Astrocyte (in vitro differentiated cells and primary cell): ENCODE data around the gene UBE2V1. TPM values are rescaled to one million over a fixed set of nuclear protein-coding genes. Genes with fewer than 3 reads are reported as not detected.

Experiments
- DNase-seq: peaks from one replicate; pipeline ENCODE4 v3.0.0-alpha.2; 2010; ENCODE audit warnings: low read depth
- FAIRE-seq: peaks from 2 replicates; lab custom pipeline; 2011; peaks lifted over from hg19 to GRCh38; lab: Jason Lieb, UNC
- H2AFZ ChIP-seq: 2 replicates; pipeline ENCODE4 v1.6.0; 2012; ENCODE audit warnings: low read depth, low read length, inconsistent platforms
- H3K27ac ChIP-seq: 2 replicates; pipeline ENCODE4 v1.5.1; 2011; ENCODE audit warnings: low read depth, low read length, inconsistent platforms
- H3K27me3 ChIP-seq: 2 replicates; pipeline ENCODE4 v1.6.0; 2011; ENCODE audit warnings: low read length, inconsistent platforms; ENCODE audit not compliant: insufficient read depth
- H3K36me3 ChIP-seq: 2 replicates; pipeline ENCODE4 v1.5.1; 2011; ENCODE audit warnings: low read length, inconsistent platforms; ENCODE audit not compliant: insufficient read depth
- H3K4me1 ChIP-seq: 2 replicates; pipeline ENCODE4 v1.5.1; 2011; ENCODE audit warnings: low read length, inconsistent platforms; ENCODE audit not compliant: insufficient read depth
- H3K4me2 ChIP-seq: 2 replicates; pipeline ENCODE4 v1.6.0; 2012; ENCODE audit warnings: low read length, inconsistent platforms
- H3K4me3 ChIP-seq: 2 replicates; pipeline ENCODE4 v1.5.1; 2011; ENCODE audit warnings: low read depth, mild to moderate bottlenecking, low read length, inconsistent platforms; ENCODE audit not compliant: insufficient read depth
- H3K79me2 ChIP-seq: 2 replicates; pipeline ENCODE4 v1.6.0; 2012; ENCODE audit warnings: mild to moderate bottlenecking, low read length, inconsistent platforms; ENCODE audit not compliant: insufficient read depth
- H3K9ac ChIP-seq: 2 replicates; pipeline ENCODE4 v1.6.0; 2012; ENCODE audit warnings: mild to moderate bottlenecking, low read length, inconsistent platforms
- H3K9me3 ChIP-seq: 2 replicates; pipeline ENCODE4 v1.5.1; 2012; ENCODE audit warnings: low read depth, mild to moderate bottlenecking, low read length, inconsistent platforms; ENCODE audit not compliant: insufficient read depth
- H4K20me1 ChIP-seq: 2 replicates; pipeline ENCODE4 v1.6.0; 2012; ENCODE audit warnings: low read length, inconsistent platforms; ENCODE audit not compliant: insufficient read depth
- H3K27ac Mint-ChIP-seq: one replicate; pipeline ENCODE4 v1.8.0; 2021; ENCODE audit warnings: mild to moderate bottlenecking, mixed read lengths; ENCODE audit not compliant: unreplicated experiment
- H3K27me3 Mint-ChIP-seq: one replicate; pipeline ENCODE4 v1.8.0; 2021; ENCODE audit warnings: low read depth, mixed read lengths; ENCODE audit not compliant: unreplicated experiment
- H3K36me3 Mint-ChIP-seq: one replicate; pipeline ENCODE4 v1.8.0; 2021; ENCODE audit warnings: low read depth, mixed read lengths; ENCODE audit not compliant: unreplicated experiment
- H3K4me1 Mint-ChIP-seq: one replicate; pipeline ENCODE4 v1.8.0; 2021; ENCODE audit warnings: low read depth, mixed read lengths; ENCODE audit not compliant: unreplicated experiment
- H3K4me3 Mint-ChIP-seq: one replicate; pipeline ENCODE4 v1.8.0; 2021; ENCODE audit warnings: mild to moderate bottlenecking, moderate library complexity, mixed read lengths; ENCODE audit not compliant: unreplicated experiment
- H3K9me3 Mint-ChIP-seq: one replicate; pipeline ENCODE4 v1.8.0; 2021; ENCODE audit warnings: mild to moderate bottlenecking, mixed read lengths; ENCODE audit not compliant: unreplicated experiment
- CTCF ChIP-seq: IDR thresholded peaks from 2 replicates; pipeline ENCODE4 v1.5.1; 2011; ENCODE audit warnings: low read depth, mild to moderate bottlenecking, inconsistent platforms, low read length, moderate library complexity; ENCODE audit not compliant: insufficient read depth
- EZH2 ChIP-seq: IDR thresholded peaks from 2 replicates; pipeline ENCODE4 v1.6.1; 2012; ENCODE audit warnings: mild to moderate bottlenecking, low read length, inconsistent platforms; ENCODE audit not compliant: insufficient read depth
- total RNA-seq: library from RNA; stranded (reverse); gene quantifications from 2 replicates; pipeline ENCODE4 v1.2.1, GENCODE V29; 2021

UBE2V1 gene
- total RNA-seq, 1 donor from 2014 or later, result 139 TPM

- H3K27me3 ChIP-seq, result no peaks in the 10 kb centered on the region
- FAIRE-seq (no peak), DNase-seq (no peak)
- Mint-ChIP-seq H3K4me3 (no peak overlapping the region), H3K4me1 (peaks cover 9% of the 10 kb centered on the region), H3K27ac (no peak overlapping the region), H3K9me3 (no peaks in the 10 kb centered on the region), H3K27me3 (peaks cover 4% of the 10 kb centered on the region), H3K36me3 (no peaks in the 10 kb centered on the region)
- H3K79me2 ChIP-seq, result no peaks in the 10 kb centered on the region
- H3K9ac ChIP-seq, result no peak overlapping the region
- no peak overlapping the region for H3K27ac ChIP-seq
- no peak overlapping the region for H3K4me2 ChIP-seq
- no peaks in the 10 kb centered on the region for H3K36me3 ChIP-seq
- H4K20me1 ChIP-seq, result no peaks in the 10 kb centered on the region
- no peak overlapping the region for H2AFZ ChIP-seq
- H3K4me1 ChIP-seq, result no peaks in the 10 kb centered on the region
- TF ChIP-seq CTCF (no peak), EZH2 (no peak)
- H3K9me3 ChIP-seq, result no peaks in the 10 kb centered on the region
- H3K4me3 ChIP-seq, result no peak overlapping the region
Observed at GRCh38 chr20:50041246-50041873, 71.6 kb downstream of the UBE2V1 start.

GRCh38 chr20:50040432-50041245 is 72.3 kb downstream of the UBE2V1 start:
- H3K4me2 ChIP-seq, result no peak overlapping the region
- no peak overlapping the region for H2AFZ ChIP-seq
- DNase-seq (no peak), FAIRE-seq (no peak)
- H3K9ac ChIP-seq, result no peak overlapping the region
- no peaks in the 10 kb centered on the region for H3K36me3 Mint-ChIP-seq
- no peak overlapping the region for H3K27ac ChIP-seq
- H3K27me3 ChIP-seq, result no peaks in the 10 kb centered on the region
- H3K36me3 ChIP-seq, result no peaks in the 10 kb centered on the region
- H3K4me1 Mint-ChIP-seq, result peaks cover 9% of the 10 kb centered on the region
- H4K20me1 ChIP-seq, result no peaks in the 10 kb centered on the region
- no peak overlapping the region for H3K4me3 ChIP-seq
- H3K27me3 Mint-ChIP-seq, result peaks cover 4% of the 10 kb centered on the region
- no peak overlapping the region for H3K27ac Mint-ChIP-seq
- no peaks in the 10 kb centered on the region for H3K4me1 ChIP-seq
- no peak overlapping the region for H3K4me3 Mint-ChIP-seq
- no peaks in the 10 kb centered on the region for H3K79me2 ChIP-seq
- no peaks in the 10 kb centered on the region for H3K9me3 Mint-ChIP-seq
- H3K9me3 ChIP-seq, result no peaks in the 10 kb centered on the region
- TF ChIP-seq CTCF (no peak), EZH2 (no peak)
